ENCODE results near the gene NRN1.

- TF ChIP-seq POLR2AphosphoS5 (IDR thresholded peaks at IDR 0.05) (no peak), CTCF (IDR thresholded peaks at IDR 0.05) (no peak)
These were observed 7.7 kb downstream of the NRN1 start for GRCh38 chr6:5998711-5999687.
